GM19438 (cell line): ENCODE data around the gene MAP4.
"Not testable (repeated sequence)": the region's sequence is repeated elsewhere in the genome, so short reads cannot be mapped to it uniquely, and the experiment has no call there.

Source experiments
- ATAC-seq: cut with Tn5 transposase; IDR thresholded peaks from one replicate; pipeline ENCODE4 v1.9.1; 2021; ENCODE audit warnings: low read depth; ENCODE audit not compliant: unreplicated experiment

MAP4 gene

DNA sequence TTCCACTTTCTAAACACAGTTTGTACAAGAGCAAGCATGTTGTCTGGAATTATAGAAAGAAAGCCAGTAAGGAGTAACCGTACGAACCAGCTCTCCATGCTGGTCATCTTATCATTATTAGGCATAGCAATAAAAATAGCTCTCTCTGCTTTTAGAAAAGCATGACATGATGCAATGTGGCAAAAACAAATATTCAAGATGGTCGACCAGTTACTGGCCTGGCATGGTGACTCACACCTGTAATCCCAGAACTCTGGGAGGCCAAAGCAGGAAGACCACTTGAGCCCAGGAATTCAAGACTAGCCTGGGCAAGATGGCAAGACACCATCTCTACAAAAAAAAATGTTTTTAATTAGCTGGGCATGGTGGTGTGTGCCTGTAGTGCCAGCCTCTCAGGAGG, 2.6 kb upstream of the MAP4 start:
- no peak for ATAC-seq

DNA sequence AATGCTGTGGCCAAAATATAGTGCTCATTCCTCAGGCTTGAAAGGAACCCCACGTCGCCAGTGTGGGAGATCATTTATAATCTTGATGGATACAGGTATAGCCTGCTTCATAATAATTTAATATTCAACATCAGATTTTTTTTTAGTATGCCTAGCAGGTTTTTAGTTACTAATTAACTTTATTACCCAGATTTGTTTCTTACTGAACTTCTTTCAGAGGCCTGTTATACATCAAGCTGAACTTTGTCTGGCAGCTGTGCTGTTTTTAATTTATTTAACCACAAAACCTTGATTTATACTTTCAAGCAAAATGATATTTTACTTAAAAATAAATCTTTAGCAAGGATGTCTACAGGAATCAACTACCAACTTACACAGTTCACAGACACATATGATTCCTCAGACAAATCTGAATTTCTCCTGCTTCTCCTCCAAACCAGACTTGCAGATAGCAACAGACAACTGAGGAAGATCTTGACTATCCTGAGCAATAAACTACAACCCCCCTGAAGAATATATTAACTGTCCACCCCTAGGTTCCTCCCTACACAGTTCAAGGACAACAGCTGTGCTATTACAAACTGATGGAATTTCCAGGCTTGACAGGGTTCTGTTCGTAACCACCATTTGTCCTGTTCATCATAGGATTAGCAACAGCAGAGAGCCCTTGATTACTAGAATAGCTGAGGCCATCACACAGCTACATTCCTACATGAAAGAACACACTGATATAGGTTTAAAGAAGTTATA, 610 bp downstream of the MAP4 start:
- no peak for ATAC-seq

DNA sequence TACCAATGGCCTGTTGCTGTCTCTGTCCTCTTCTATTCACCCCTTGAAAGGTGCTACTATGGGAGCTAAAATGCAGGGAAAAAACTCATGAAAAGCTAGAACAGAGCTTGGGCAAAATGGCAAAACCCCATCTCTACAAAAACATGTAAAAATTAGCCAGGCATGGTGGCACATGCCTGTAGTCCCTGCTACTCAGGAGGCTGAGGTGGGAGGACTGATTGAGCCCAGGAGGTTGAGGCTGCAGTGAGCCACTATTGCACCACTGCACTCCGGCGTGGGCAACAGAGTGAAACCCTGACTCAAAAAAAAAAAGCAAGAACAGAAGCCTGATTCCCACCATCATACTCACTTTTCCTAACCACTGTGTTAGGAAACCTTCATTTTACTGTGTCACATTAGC, 1.9 kb downstream of the MAP4 start:
- ATAC-seq, result no peak

DNA sequence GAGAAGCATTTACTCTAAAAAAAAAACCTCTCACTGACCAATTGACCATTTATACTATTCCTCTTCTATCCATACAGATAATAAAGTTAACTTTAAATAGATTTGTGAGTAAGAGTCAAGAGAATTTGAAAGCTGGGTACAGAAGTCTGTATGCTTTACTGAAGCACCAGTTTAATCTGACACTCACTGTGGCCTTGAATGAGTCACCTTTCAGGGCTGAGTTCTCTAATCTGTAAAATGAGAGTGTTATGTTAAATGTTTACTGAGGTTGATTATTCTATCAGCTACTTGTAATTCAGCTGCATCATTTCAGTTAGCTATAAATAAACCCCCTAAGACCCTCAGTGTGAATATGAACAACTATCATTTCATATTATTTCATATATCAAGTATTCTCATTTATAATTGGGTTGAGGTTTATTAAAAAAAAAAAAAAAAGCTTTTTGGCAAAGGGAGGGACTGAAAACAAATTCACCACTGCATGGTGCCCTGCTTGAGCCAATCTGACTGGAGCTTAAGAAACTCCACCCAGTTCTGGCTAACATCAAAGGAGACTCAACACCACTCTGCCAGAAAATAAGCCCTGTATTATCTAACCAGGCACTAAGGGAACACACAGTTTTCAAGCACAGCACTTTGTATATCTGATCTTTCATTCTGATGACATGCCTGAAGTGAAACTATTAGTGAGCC, 2.8 kb downstream of the MAP4 start:
- no peak for ATAC-seq

DNA sequence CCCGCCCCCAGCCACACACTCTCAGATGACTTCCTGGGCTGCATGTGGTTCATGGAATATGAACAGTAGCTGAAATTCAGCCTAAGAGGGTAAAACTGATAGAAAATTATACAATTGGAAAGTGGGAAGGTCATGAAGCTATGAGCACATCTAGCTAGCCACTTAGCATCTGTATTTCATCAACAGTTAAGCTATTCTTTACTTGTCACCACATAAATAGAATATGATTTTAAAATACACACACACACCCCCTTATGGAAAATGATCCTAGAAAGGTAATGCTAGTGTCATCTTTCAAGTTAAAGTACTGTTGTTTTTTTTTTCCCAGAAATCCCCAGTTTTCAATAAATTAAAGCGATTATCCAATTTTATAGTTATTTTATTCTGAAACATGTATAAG, 3.6 kb downstream of the MAP4 start:
- ATAC-seq, result no peak

DNA sequence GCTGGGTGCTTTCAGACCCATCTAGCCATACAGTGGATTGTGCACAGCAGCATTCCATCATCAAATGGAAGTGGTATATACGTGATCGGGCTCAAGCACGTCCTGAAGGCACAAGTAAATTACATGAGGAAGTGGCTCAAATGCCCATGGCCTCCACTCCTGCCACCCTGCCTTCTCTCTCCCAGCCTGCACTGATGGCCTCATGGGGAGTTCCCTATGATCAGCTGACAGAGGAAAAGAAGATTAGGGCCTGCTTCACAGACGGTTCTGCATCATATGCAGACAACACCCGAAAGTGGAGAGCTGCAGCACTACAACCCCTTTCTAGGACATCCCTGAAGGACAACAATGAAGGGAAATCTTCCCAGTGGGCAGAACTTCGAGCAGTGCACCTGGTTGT, 8.2 kb downstream of the MAP4 start:
- ATAC-seq, result not testable (repeated sequence)

DNA sequence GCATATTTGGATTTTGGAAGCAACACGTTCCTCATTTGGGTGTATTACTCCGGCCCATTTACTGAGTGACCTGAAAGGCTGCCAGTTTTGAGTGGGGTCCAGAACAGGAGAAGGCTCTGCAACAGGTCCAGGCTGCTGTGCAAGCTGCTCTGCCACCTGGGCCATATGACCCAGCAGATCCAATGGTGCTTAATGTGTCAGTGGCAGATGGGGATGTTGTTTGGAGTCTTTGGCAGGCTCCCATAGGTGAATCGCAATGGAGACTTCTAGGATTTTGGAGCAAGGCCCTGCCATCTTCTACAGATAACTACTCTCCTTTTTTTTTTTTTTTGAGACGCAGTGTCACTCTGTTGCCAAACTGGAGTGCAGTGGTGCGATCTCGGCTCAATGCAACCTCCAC, 8.9 kb downstream of the MAP4 start:
- ATAC-seq, result not testable (repeated sequence)

DNA sequence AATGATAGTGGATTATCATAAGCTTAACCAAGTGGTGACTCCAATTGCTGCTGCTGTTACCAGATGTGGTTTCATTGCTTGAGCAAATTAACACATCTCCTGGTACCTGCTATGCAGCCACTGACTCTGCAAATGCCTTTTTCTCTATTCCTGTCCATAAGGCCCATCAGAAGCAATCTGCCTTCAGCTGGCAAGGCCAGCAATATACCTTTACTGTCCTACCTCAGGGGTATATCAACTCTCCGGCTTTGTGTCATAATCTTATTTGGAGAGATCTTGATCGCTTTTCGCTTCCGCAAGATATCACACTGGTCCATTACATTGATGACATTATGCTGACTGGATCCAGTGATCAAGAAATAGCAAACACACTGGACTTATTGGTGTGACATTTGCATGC, 9.4 kb downstream of the MAP4 start:
- ATAC-seq, result not testable (repeated sequence)

DNA sequence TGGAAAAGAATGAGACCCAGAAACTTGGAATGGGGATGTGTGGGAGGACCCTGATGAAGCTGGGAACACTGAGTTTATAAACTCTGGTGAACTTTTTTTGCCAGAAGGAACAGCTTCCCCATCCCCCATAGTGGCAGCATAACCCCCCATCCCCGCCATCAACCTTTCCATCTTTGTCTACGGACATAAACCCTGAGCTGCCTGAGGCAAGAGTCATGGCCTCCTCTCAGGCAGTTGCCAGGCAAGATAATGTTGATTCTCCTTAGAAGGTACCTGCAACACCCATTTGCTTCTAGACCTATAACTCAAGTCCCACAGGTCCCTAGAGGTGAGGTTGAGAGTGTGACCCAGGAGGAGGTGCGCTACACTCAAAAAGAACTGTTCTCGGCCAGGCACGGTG, 11.5 kb downstream of the MAP4 start:
- no peak for ATAC-seq

DNA sequence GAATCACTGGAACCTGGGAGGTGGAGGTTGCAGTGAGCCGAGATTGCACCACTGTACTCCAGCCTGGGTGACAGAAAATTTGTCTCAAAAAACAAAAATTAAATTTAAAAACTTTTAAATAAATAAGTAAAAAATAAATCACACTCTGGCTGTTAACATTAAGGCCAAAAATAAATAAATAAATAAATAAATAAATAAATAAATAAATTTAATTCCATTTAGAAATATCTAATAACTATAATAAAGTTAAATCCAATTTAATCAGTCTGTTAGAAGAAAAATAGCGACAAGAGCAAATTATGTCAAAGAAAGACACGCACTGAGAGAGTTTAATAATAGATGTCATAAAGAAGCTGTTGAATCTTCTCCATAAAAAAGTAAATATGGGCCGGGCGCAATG, 13.4 kb downstream of the MAP4 start:
- ATAC-seq, result no peak

DNA sequence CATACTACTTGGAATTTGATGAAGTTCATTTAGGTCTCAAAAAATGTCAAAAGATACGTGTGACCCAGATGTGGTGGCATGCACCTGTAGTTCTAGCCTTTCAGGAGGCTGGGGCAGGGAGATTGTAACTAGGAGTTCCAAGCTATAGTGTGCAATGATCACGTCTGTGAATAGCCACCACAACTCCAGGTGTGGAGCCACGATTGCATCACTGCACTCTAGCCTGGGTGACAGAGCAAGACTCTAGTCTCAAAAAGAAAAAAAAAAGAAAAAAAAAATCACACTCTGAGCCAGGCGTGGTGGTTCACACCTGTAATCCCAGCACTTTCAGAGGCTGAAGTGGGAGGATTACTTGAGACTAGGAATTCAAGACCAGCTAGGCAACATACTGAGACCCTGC, 14.2 kb downstream of the MAP4 start:
- ATAC-seq, result no peak

DNA sequence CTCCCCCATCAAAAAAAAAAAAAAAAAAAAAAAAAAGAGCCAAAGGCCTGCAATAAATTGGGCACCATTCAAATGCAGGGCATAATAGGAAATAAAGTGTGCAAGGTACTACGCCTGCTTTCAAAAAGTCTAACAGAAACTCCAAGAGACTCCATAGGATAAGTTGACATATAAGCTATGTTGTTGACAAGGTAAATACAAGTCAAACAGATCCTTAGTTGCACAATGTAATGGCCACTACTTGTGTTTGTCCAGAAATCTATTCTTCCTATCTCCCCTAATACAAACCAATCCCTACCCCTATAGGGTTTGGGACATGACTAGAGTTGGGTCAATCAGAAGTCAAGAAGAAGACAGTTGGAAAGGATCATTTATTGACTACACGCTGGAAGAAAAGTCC, 16.0 kb downstream of the MAP4 start:
- no peak for ATAC-seq

DNA sequence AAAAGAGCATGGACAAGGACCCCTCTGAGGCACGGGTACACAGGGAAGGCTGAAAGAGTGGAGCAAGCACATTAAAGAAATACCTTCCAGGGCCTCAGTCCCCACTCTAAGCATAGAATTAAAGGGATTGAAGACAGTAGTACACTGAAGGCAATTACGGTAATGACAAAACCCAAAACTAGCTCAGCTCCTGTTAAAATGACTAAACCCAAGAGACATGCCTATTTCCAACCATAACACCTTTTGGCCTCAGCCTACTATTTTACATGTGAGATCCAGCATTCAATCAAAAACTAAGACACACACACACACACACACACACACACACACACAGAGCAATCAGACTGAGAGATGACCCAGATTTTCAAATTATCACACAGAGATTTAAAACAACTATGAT, 19.8 kb downstream of the MAP4 start:
- no peak for ATAC-seq

DNA sequence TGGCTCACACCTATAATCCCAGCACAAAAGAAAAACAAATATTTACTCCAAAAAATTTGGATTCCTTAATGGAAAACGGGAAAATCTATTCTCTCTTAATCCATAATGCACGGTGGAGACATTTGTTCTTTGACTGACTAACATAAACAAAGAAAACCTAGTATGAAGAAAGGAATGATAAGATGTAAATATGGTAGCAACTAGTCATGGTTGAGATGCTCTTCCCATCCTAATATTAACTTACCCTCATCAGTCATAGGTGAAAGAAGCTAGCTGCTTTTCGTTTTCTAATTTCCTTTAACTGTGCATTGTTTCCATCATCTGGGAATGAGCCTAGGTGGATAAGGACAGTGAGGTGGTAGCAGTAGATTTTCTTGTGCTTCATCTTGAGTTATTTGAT, 22.0 kb downstream of the MAP4 start:
- no peak for ATAC-seq

DNA sequence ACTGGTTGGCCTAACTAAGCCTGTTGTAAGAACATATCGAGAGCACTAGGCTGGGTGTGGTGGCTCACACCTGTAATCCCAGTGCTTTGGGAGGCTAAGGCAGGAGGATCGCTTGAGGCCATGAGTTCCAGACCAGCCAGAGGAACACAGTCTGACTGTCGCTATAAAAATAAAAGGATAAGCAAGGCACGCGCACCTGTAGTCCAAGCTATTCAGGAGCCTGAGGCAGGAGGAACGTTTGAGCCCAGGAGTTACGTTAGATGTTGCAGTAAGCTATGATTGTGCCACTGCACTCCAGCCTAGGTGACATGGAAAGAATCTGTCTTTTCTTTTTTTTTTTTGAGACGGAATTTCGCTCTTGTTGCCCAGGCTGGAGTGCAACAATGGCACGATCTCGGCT, 24.9 kb downstream of the MAP4 start:
- no peak for ATAC-seq

DNA sequence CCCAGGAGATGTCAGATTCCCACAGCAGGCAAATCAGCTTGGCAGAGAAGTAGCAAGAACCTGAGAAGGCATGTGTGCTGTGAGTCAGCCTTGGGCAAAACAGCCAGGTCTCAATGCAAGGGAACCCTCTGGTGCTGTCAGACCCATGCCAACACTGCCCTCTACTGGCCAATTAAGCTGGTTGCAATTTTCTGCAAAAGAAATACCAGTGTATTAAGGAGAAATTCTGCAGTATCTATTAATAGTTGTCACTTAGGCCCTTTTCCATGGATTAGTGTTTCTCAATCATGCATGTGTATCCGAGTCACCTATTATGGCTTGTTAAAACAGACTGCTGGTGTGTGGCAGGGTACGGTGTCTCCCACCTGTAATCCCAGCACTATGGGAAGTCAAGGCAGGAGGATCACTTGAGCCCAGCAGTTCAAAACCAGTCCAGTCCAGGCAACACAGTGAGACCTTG, 26.2 kb downstream of the MAP4 start:
- no peak for ATAC-seq

DNA sequence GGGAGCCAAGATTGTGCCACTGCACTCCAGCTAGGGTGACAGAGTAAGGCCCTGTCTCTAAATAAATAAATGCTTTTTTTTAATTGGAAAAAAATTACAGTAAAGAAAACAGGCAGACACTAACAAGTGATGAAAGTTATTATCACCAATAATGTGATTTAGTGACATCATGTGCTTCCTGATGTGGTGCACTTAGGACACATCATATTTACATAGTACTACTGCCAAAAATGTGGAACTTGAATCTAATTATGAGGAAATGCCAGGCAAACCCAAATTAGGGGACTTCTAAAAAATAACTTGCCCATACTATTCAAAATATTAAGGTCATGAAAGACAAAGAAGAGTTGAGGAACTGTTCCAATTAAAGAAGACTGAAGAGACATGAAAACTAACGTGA, 30.8 kb downstream of the MAP4 start:
- no peak for ATAC-seq

DNA sequence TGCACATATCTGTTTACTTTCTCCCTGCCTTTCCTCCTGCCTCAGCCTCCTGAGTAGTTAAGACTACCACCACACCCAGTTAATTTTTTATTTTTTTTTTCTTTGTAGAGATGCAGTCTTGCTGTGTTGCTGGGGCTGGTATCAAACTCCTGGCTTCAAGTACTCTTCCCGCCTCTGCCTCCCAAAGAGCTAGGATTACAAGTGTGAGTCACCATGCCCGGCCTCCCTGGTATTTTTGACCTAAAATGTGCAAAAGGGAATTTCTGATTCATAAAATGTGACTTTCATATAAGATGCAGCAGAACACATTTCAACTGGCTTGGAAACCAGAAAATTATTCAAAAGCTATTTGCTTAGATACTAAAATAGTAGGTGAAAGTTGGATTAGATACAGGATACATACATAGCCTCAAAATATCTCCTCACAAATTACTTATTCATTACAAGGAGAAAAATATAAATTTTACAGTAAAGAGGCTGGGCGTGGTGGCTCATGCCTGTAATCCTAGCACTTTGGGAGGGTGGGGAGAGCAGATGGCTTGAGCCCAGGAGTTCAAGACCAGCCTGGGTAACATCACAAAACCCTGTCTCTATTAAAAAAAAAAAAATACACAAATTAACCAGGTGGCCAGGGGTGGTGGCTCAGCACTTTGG, 32.0 kb downstream of the MAP4 start:
- no peak for ATAC-seq

DNA sequence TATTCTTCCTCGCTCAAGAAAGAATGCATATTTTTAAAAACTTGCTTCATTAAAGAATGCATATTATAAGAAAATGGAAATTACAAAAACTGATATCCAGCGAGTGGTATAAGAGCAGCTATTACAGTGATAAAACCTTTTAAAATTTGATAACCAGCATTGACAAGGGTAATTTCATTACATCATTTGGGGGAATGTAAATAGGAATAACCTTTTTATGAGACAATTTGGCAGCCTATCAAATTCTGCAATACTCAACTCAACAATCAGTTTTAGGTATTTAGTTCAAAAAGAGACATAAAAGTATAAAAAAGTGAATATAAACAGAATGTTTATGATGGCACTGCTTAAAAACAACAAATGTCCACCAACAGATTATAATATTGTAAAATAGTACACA, 35.4 kb downstream of the MAP4 start:
- no peak for ATAC-seq

DNA sequence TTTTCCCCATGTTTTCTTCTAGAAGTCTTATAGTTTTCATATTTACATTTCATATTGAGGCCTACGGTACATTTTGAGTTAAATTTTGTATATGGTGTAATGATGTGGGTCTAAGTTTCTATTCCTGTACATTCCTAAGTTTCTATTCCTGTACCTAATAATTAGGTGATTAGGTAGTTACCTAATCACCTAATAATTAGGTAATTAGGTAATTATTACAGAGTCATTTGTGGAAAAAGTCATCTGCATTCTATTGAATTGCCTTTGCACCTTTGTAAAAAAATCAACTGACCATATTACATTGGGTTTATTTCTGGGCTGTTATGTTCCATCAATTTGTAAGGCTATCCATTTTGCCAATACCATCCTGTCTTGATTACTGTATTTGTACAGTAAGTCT, 37.1 kb downstream of the MAP4 start:
- no peak for ATAC-seq

DNA sequence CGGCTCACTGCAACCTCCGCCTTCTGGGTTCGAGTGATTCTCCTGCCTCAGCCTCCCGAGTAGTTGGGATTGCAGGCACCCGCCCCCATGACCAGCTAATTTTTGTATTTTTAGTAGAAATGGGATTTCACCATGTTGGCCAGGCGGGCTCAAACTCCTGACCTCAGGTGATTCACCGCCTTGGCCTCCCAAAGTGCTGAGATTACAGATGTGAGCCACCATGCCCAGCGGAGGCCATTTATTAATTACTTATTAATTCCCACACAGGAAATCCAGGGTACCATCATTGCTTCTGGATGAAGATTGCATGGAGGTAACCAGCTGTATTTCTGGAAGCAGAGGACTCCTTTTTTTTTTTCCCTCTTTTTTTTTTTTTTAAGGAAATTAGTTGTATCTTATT, 37.8 kb downstream of the MAP4 start:
- no peak for ATAC-seq
